OCI-LY3 (cell line): ENCODE measurements around the gene PPP6R3.

Source experiments
- H2AFZ ChIP-seq: fragments of 200-600, 300-600 bp; shearing (Covaris generic); 2 replicates; pipeline ENCODE4 v1.6.0; 2014; ENCODE audit warnings: antibody characterized with exemption, low read depth, low read length
- H3K27ac ChIP-seq: fragments of 200-600, 300-600 bp; sonication (generic); 2 replicates; pipeline ENCODE4 v1.5.1; 2014; ENCODE audit warnings: mild to moderate bottlenecking, low read length, moderate library complexity, mixed read lengths
- H3K27me3 ChIP-seq: fragments of 200-600, 300-600 bp; sonication (generic); 2 replicates; pipeline ENCODE4 v1.6.1; 2014; ENCODE audit warnings: low read depth, low read length, mixed read lengths
- H3K36me3 ChIP-seq: fragments of 200-600, 300-600 bp; sonication (generic); replicated peaks from 2 replicates; pipeline ENCODE3; 2014; ENCODE audit warnings: low read depth, low read length, mixed read lengths
- H3K4me1 ChIP-seq: fragments of 300-600, 200-600 bp; sonication (generic); 2 replicates; pipeline ENCODE4 v1.6.1; 2014; ENCODE audit warnings: low read length, mixed read lengths
- H3K4me2 ChIP-seq: fragments of 200-600, 300-600 bp; sonication (generic); 2 replicates; pipeline ENCODE4 v1.6.1; 2014; ENCODE audit warnings: low read length, mixed read lengths
- H3K4me3 ChIP-seq: fragments of 300-600, 200-600 bp; sonication (generic); 2 replicates; pipeline ENCODE4 v1.5.1; 2014; ENCODE audit warnings: antibody characterized with exemption, mild to moderate bottlenecking, low read length, moderate library complexity
- H3K79me2 ChIP-seq: fragments of 300-600, 200-600 bp; shearing (Covaris generic); 2 replicates; pipeline ENCODE4 v1.6.1; 2014; ENCODE audit warnings: mild to moderate bottlenecking, low read length, mixed read lengths
- H3K9ac ChIP-seq: fragments of 300-600, 200-600 bp; shearing (Covaris generic); 2 replicates; pipeline ENCODE4 v1.6.0; 2014; ENCODE audit warnings: mild to moderate bottlenecking, low read length, moderate library complexity
- H3K9me3 ChIP-seq: fragments of 200-600, 300-600 bp; shearing (Covaris generic); 2 replicates; pipeline ENCODE4 v1.6.1; 2014; ENCODE audit warnings: low read length, mixed read lengths; ENCODE audit not compliant: insufficient read depth
- H4K20me1 ChIP-seq: fragments of 200-600, 300-600 bp; sonication (generic); 2 replicates; pipeline ENCODE4 v1.6.1; 2016; ENCODE audit warnings: low read length, mixed read lengths; ENCODE audit not compliant: insufficient read depth
- CTCF ChIP-seq: fragments of 200-600, 300-600 bp; sonication (generic); IDR thresholded peaks from 2 replicates; pipeline ENCODE4 v1.5.1; 2014; ENCODE audit warnings: antibody characterized with exemption, low read length, low read depth
- EZH2phosphoT487 ChIP-seq: fragments of 200-600 bp; shearing (Covaris generic); IDR thresholded peaks from 2 replicates; pipeline ENCODE4 v1.6.1; 2018; ENCODE audit warnings: antibody characterized with exemption, mixed run types, low read depth

Gene PPP6R3

GRCh38 chr11:68589547-68590216, 129.1 kb downstream of the PPP6R3 start:
- Histone ChIP-seq H3K27ac (no peak overlapping the region), H3K79me2 (no peaks in the 10 kb centered on the region), H3K4me3 (no peak overlapping the region), H3K4me1 (no peaks in the 10 kb centered on the region), H3K4me2 (no peak overlapping the region), H4K20me1 (0 out of 2 replicates have a peak, but pooled peaks cover 4% of the 10 kb centered on the region), H2AFZ (no peak overlapping the region), H3K9ac (no peak overlapping the region), H3K9me3 (no peaks in the 10 kb centered on the region), H3K27me3 (no peaks in the 10 kb centered on the region), H3K36me3 (peaks cover 71% of the 10 kb centered on the region)
- TF ChIP-seq CTCF, result no peak
- TF ChIP-seq EZH2phosphoT487, result no peak

GRCh38 chr11:68591719-68592118, 131.2 kb downstream of the PPP6R3 start:
- Histone ChIP-seq H3K36me3 (peaks cover 69% of the 10 kb centered on the region), H4K20me1 (0 out of 2 replicates have a peak, but pooled peaks cover 6% of the 10 kb centered on the region), H2AFZ (no peak overlapping the region), H3K9ac (no peak overlapping the region), H3K27me3 (no peaks in the 10 kb centered on the region), H3K9me3 (no peaks in the 10 kb centered on the region), H3K4me3 (no peak overlapping the region), H3K79me2 (no peaks in the 10 kb centered on the region; the same call in 1 of the 2 replicates), H3K4me1 (no peaks in the 10 kb centered on the region), H3K4me2 (no peak overlapping the region), H3K27ac (no peak overlapping the region)
- TF ChIP-seq EZH2phosphoT487 (no peak), CTCF (no peak)

GRCh38 chr11:68593441-68593840, 132.9 kb downstream of the PPP6R3 start:
- Histone ChIP-seq H4K20me1 (peaks cover 12% of the 10 kb centered on the region), H3K4me1 (peaks cover under 1% of the 10 kb centered on the region; the same call in 1 of the 2 replicates), H3K4me2 (no peak overlapping the region), H3K4me3 (no peak overlapping the region), H3K9ac (no peak overlapping the region), H3K9me3 (no peaks in the 10 kb centered on the region), H3K79me2 (no peaks in the 10 kb centered on the region; the same call in 1 of the 2 replicates), H3K27ac (no peak overlapping the region), H2AFZ (no peak overlapping the region), H3K36me3 (peaks cover 72% of the 10 kb centered on the region), H3K27me3 (no peaks in the 10 kb centered on the region)
- TF ChIP-seq EZH2phosphoT487 (no peak), CTCF (no peak)

GRCh38 chr11:68594123-68594522, 133.6 kb downstream of the PPP6R3 start:
- TF ChIP-seq CTCF, result no peak
- no peak for TF ChIP-seq EZH2phosphoT487
- H3K4me1 ChIP-seq, result peaks cover 4% of the 10 kb centered on the region; the same call in 1 of the 2 replicates
- no peak overlapping the region for H3K4me3 ChIP-seq
- peaks cover 16% of the 10 kb centered on the region for H4K20me1 ChIP-seq
- H2AFZ ChIP-seq, result no peak overlapping the region
- no peaks in the 10 kb centered on the region for H3K9me3 ChIP-seq
- no peaks in the 10 kb centered on the region; the same call in 1 of the 2 replicates for H3K79me2 ChIP-seq
- H3K9ac ChIP-seq, result no peak overlapping the region
- no peak overlapping the region for H3K27ac ChIP-seq
- H3K27me3 ChIP-seq, result no peaks in the 10 kb centered on the region
- no peak overlapping the region for H3K4me2 ChIP-seq
- peaks cover 79% of the 10 kb centered on the region for H3K36me3 ChIP-seq
